HepG2 (cell line): ENCODE results near the gene PIGR. TPM values are rescaled to one million over a fixed set of nuclear protein-coding genes. Genes with fewer than 3 reads are reported as not detected.

Experiments used
- ATAC-seq: fragments of 200-7000 bp; cut with Tn5 transposase; 3 replicates; pipeline ENCODE4 v1.9.1; 2020; ENCODE audit warnings: mild to moderate bottlenecking, moderate library complexity
- BruUV-seq: library from RNA; stranded (reverse); fragments of 400-500 nt; replicated peaks from 2 replicates; lab custom pipeline; 2021; lab: Mats Ljungman, UMichigan
- CTCF ChIA-PET: fragments of 300-600 bp; formaldehyde crosslinking; extraction: SDS; loops from one replicate; lab custom pipeline; 2021; ENCODE audit warnings: low total read pairs, inconsistent platforms, low intra/inter-chr PET ratio; lab: Yijun Ruan, JAX
- POLR2A ChIA-PET: fragments of 350-600 bp; sonication (Branson Sonifier 250); formaldehyde crosslinking; loops from one replicate; lab custom pipeline; 2020; ENCODE audit warnings: antibody characterized with exemption, inconsistent platforms; lab: Yijun Ruan, JAX
- DNase-seq: peaks from one replicate; pipeline ENCODE4 v3.0.0-alpha.2; 2015; ENCODE audit warnings: low spot score
- FAIRE-seq: peaks from 3 replicates; lab custom pipeline; 2011; peaks lifted over from hg19 to GRCh38; lab: Jason Lieb, UNC
- H2AFZ ChIP-seq: one replicate; pipeline ENCODE4 v1.6.1; 2011; ENCODE audit warnings: low read length, inconsistent platforms
- H3K27ac ChIP-seq: fragments of 300-600 bp; 3 replicates; pipeline ENCODE4 v1.8.0; 2011; ENCODE audit warnings: mixed run types, mild to moderate bottlenecking, mixed read lengths, low read length, inconsistent platforms; ENCODE audit not compliant: insufficient read depth; ENCODE audit errors: extremely low read length
- H3K27me3 ChIP-seq, 2 experiments: fragments of 200-600 bp in 1 of 2; 2 replicates in 1 of 2; 3 replicates in 1 of 2; pipeline versions ENCODE4 v1.6.0 to v1.8.0; 2011; ENCODE audit warnings: low read length in 2 of 2, mild to moderate bottlenecking in 2 of 2, moderate library complexity in 2 of 2, inconsistent platforms in 1 of 2; ENCODE audit not compliant: insufficient read depth in 2 of 2, control insufficient read depth in 1 of 2
- H3K36me3 ChIP-seq, 2 experiments: fragments of 200-600 bp in 1 of 2; replicated peaks in 1 of 2; 2 replicates in 1 of 2; 3 replicates in 1 of 2; pipeline versions ENCODE4 v1.5.1 to v1.8.0; 2011; ENCODE audit warnings: low read length in 2 of 2, inconsistent platforms in 1 of 2; ENCODE audit not compliant: insufficient read depth in 2 of 2, control insufficient read depth in 1 of 2
- H3K4me1 ChIP-seq: 2 replicates; pipeline ENCODE4 v1.5.1; 2012; ENCODE audit warnings: low read length, inconsistent platforms; ENCODE audit not compliant: insufficient read depth
- H3K4me2 ChIP-seq: 2 replicates; pipeline ENCODE4 v1.6.0; 2011; ENCODE audit warnings: low read depth, low read length, inconsistent platforms
- H3K4me3 ChIP-seq, 3 experiments: fragments of 200-600 bp in 1 of 3; sonication (generic), shearing (Covaris generic) in 1 of 3; replicated peaks in 1 of 3; 2 replicates each; pipeline ENCODE4 v1.5.1; 2011 to 2016; ENCODE audit warnings: low read length in 3 of 3, inconsistent platforms in 2 of 3, low read depth in 2 of 3, mild to moderate bottlenecking in 2 of 3, control low read depth in 1 of 3, mixed read lengths in 1 of 3; ENCODE audit not compliant: insufficient read depth in 1 of 3
- H3K79me2 ChIP-seq: one replicate; pipeline ENCODE4 v1.6.1; 2011; ENCODE audit warnings: low read length, inconsistent platforms; ENCODE audit not compliant: insufficient read depth
- H3K9ac ChIP-seq: 2 replicates; pipeline ENCODE4 v1.6.0; 2011; ENCODE audit warnings: mild to moderate bottlenecking, low read depth, low read length, inconsistent platforms; ENCODE audit not compliant: insufficient read depth
- H3K9me3 ChIP-seq: 2 replicates; pipeline ENCODE4 v1.5.1; 2012; ENCODE audit warnings: mild to moderate bottlenecking, low read length
- H4K20me1 ChIP-seq: 2 replicates; pipeline ENCODE4 v1.6.0; 2011; ENCODE audit warnings: inconsistent platforms, mild to moderate bottlenecking, low read length, moderate library complexity; ENCODE audit not compliant: insufficient read depth
- YEATS2 ChIP-seq: sonication (generic); formaldehyde crosslinking; IDR thresholded peaks from 2 replicates; pipeline ENCODE4 v1.4.0; 2020; ENCODE audit warnings: missing genetic modification reagents, borderline replicate concordance
- ZNF841 ChIP-seq: sonication (generic); formaldehyde crosslinking; IDR thresholded peaks from 2 replicates; pipeline ENCODE4 v1.8.1; 2023; ENCODE audit warnings: missing genetic modification reagents, borderline replicate concordance
- WGBS: methylation state at CpG from one replicate; pipeline ENCODE4 v1.1.6; 2017; ENCODE audit warnings: low lambda C conversion rate; 5-methylcytosine and 5-hydroxymethylcytosine counted together
- in situ Hi-C: cut with HindIII; loops from 2 replicates; pipeline ENCODE4 v1.10.0; 2017; ENCODE audit warnings: low pct_unique_long_range_greater_than_20kb; ENCODE audit not compliant: extremely low pct_ligation_motif_present
- intact Hi-C: fragments of 100-400 bp; cut with micrococcal nuclease; formaldehyde crosslinking; loops from one replicate; pipeline ENCODE4 v1.10.0; 2022; ENCODE audit not compliant: unreplicated experiment
- polyA plus RNA-seq, 8 experiments: library from polyadenylated mRNA; depleted of rRNA in 3 of 8; stranded (reverse) in 7 of 8; unstranded in 1 of 8; fragments of >200 nt; fragmentation: Illumina TruSeq in 4 of 8; extraction: Trizol in 4 of 8; gene quantifications; 2 replicates each; pipeline versions ENCODE4 v1.2.1 to v1.2.3, GENCODE V29; 2011 to 2016; ENCODE audit warnings: low read depth in 4 of 8, missing spikeins in 1 of 8, mixed read lengths in 1 of 8; ENCODE audit not compliant: insufficient read depth in 1 of 8
- total RNA-seq, 5 experiments: library from RNA; depleted of rRNA; stranded (reverse); fragments of >200 nt; fragmentation: Illumina TruSeq; extraction: Trizol; gene quantifications; 2 replicates each; pipeline ENCODE4 v1.2.3, GENCODE V29; 2016; ENCODE audit warnings: low read depth in 1 of 5
- TF ChIP-seq, protein P1 (sequence below): sonication (generic); formaldehyde crosslinking; IDR thresholded peaks from 2 replicates; pipeline ENCODE4 v1.4.0; 2020; ENCODE audit warnings: missing genetic modification reagents, borderline replicate concordance

PIGR gene
- total and polyA plus RNA-seq, 2 of the 13 experiments (the other 11 are each of a cell fraction or from before 2014, with no cell fraction given) = not detected

DNA sequence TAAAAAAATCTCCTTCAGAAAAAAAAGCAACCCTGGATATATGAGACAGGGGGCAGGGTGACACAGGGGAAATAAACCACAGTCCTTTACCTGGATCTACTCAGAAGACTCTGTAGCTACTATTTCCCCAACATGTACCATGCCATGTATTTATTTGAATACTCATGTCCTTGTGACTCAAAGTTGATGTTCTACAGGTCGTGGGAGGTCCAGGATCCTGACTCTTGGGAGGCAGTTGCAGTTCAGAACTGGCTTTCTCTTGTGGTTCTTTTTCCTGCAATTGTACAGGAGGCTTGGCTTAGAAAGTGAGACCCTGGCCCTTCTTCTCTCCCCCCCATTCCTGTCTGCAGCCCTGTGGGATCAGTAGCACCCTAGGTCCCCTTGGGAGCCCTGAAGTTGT, 54.9 kb downstream of the PIGR start:
- FAIRE-seq (no peak), ATAC-seq (no peak), DNase-seq (no peak)
- peaks cover 1 to 54% of the 10 kb centered on the region in 2 experiments; a peak in 4 of 5 replicates for H3K27me3 ChIP-seq
- TF ChIP-seq ZNF841 (CRISPR knock-in tag) (no peak), YEATS2 (CRISPR knock-in tag) (no peak)
- no peaks in the 10 kb centered on the region for H3K36me3 ChIP-seq
- H3K79me2 ChIP-seq = no peaks in the 10 kb centered on the region
- no peaks in the 10 kb centered on the region for H4K20me1 ChIP-seq
- intact Hi-C loops = no loop called here
- ChIA-PET POLR2A (no interaction called here), CTCF (no interaction called here)
- no peak overlapping the region for H2AFZ ChIP-seq
- no TSS peak for BruUV-seq
- WGBS = 0% methylated on average over 1 of the region's 1 CpG
- no peak overlapping the region for H3K4me3 ChIP-seq
- H3K9ac ChIP-seq = no peak overlapping the region
- no peak overlapping the region for H3K27ac ChIP-seq
- in situ Hi-C loops = no loop called here
- H3K4me2 ChIP-seq = no peak overlapping the region
- H3K4me1 ChIP-seq = no peaks in the 10 kb centered on the region
- no peaks in the 10 kb centered on the region for H3K9me3 ChIP-seq

DNA sequence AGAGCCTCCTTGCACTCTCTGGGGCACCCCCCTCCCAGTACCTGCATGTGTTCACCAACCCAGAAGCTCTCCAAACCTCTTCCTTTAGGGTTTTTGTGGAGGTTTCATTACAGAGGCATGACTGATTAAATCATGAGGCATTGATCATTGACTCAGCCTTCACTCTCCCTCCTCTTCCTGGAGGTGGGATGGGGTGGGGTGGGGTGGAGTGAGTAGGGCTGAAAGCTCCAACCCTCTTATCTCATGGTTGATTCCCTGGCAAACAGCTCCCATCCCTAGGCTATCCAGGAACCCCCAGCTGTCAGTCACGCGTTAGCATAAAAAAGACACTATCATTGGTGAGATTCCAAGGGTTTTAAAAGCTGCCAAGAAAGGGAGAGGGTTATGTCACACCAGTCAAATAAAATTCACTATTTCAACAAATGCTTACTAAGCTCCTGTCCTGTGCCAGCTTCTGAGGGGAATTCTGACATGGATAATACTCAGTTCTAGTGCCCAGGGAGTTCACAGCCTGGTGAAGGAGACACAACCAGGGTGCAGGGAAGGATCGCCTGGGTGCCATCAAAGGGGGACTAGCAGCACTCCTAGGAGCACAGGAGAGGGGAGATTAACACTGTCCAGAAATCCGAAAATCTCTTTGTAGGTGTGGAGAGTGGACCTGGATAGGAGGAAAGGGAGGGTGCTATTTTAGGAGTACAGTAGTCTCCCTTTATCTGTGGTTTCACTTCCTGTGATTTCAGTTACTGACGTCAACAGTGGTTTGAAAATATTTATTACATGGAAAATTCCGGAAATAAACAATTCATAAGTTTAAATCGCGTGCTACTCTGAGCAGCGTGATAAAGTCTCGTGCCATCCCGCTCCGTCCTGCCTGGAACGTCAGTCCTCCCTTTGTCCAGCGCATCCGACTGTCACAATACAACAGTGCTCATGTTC, 55.9 kb downstream of the PIGR start:
- H3K4me3 ChIP-seq = no peak overlapping the region

More for the DNA sequence above, 55.9 kb downstream of the PIGR start:
- no peak overlapping the region for H3K9ac ChIP-seq
- TF ChIP-seq, protein P1, sequence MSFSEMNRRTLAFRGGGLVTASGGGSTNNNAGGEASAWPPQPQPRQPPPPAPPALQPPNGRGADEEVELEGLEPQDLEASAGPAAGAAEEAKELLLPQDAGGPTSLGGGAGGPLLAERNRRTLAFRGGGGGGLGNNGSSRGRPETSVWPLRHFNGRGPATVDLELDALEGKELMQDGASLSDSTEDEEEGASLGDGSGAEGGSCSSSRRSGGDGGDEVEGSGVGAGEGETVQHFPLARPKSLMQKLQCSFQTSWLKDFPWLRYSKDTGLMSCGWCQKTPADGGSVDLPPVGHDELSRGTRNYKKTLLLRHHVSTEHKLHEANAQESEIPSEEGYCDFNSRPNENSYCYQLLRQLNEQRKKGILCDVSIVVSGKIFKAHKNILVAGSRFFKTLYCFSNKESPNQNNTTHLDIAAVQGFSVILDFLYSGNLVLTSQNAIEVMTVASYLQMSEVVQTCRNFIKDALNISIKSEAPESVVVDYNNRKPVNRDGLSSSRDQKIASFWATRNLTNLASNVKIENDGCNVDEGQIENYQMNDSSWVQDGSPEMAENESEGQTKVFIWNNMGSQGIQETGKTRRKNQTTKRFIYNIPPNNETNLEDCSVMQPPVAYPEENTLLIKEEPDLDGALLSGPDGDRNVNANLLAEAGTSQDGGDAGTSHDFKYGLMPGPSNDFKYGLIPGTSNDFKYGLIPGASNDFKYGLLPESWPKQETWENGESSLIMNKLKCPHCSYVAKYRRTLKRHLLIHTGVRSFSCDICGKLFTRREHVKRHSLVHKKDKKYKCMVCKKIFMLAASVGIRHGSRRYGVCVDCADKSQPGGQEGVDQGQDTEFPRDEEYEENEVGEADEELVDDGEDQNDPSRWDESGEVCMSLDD (CRISPR knock-in tag) = no peak
- H3K27ac ChIP-seq = no peak overlapping the region
- CTCF ChIA-PET = no interaction called here
- no peaks in the 10 kb centered on the region for H3K36me3 ChIP-seq
- no peak for DNase-seq
- POLR2A ChIA-PET = no interaction called here
- no peak for ATAC-seq
- FAIRE-seq = no peak
- intact Hi-C loops = no loop called here
- no peaks in the 10 kb centered on the region for H3K9me3 ChIP-seq
- no peaks in the 10 kb centered on the region for H4K20me1 ChIP-seq
- H3K79me2 ChIP-seq = no peaks in the 10 kb centered on the region
- in situ Hi-C loops = no loop called here
- H2AFZ ChIP-seq = no peak overlapping the region
- peaks cover 1 to 44% of the 10 kb centered on the region in 2 experiments; a peak in 4 of 5 replicates for H3K27me3 ChIP-seq
- no TSS peak for BruUV-seq
- H3K4me2 ChIP-seq = no peak overlapping the region
- WGBS = 26% methylated on average over 15 of the region's 15 CpGs
- H3K4me1 ChIP-seq = no peaks in the 10 kb centered on the region
